OCI-LY3 (cell line): ENCODE measurements around the gene NCOA6.

Experiments used
- H2AFZ ChIP-seq: fragments of 200-600, 300-600 bp; shearing (Covaris generic); 2 replicates; pipeline ENCODE4 v1.6.0; 2014; ENCODE audit warnings: antibody characterized with exemption, low read depth, low read length
- H3K27ac ChIP-seq: fragments of 200-600, 300-600 bp; sonication (generic); 2 replicates; pipeline ENCODE4 v1.5.1; 2014; ENCODE audit warnings: mild to moderate bottlenecking, low read length, moderate library complexity, mixed read lengths
- H3K27me3 ChIP-seq: fragments of 200-600, 300-600 bp; sonication (generic); 2 replicates; pipeline ENCODE4 v1.6.1; 2014; ENCODE audit warnings: low read depth, low read length, mixed read lengths
- H3K36me3 ChIP-seq: fragments of 200-600, 300-600 bp; sonication (generic); replicated peaks from 2 replicates; pipeline ENCODE3; 2014; ENCODE audit warnings: low read depth, low read length, mixed read lengths
- H3K4me1 ChIP-seq: fragments of 300-600, 200-600 bp; sonication (generic); 2 replicates; pipeline ENCODE4 v1.6.1; 2014; ENCODE audit warnings: low read length, mixed read lengths
- H3K4me2 ChIP-seq: fragments of 200-600, 300-600 bp; sonication (generic); 2 replicates; pipeline ENCODE4 v1.6.1; 2014; ENCODE audit warnings: low read length, mixed read lengths
- H3K4me3 ChIP-seq: fragments of 300-600, 200-600 bp; sonication (generic); 2 replicates; pipeline ENCODE4 v1.5.1; 2014; ENCODE audit warnings: antibody characterized with exemption, mild to moderate bottlenecking, low read length, moderate library complexity
- H3K79me2 ChIP-seq: fragments of 300-600, 200-600 bp; shearing (Covaris generic); 2 replicates; pipeline ENCODE4 v1.6.1; 2014; ENCODE audit warnings: mild to moderate bottlenecking, low read length, mixed read lengths
- H3K9ac ChIP-seq: fragments of 300-600, 200-600 bp; shearing (Covaris generic); 2 replicates; pipeline ENCODE4 v1.6.0; 2014; ENCODE audit warnings: mild to moderate bottlenecking, low read length, moderate library complexity
- H3K9me3 ChIP-seq: fragments of 200-600, 300-600 bp; shearing (Covaris generic); 2 replicates; pipeline ENCODE4 v1.6.1; 2014; ENCODE audit warnings: low read length, mixed read lengths; ENCODE audit not compliant: insufficient read depth
- H4K20me1 ChIP-seq: fragments of 200-600, 300-600 bp; sonication (generic); 2 replicates; pipeline ENCODE4 v1.6.1; 2016; ENCODE audit warnings: low read length, mixed read lengths; ENCODE audit not compliant: insufficient read depth
- EZH2phosphoT487 ChIP-seq: fragments of 200-600 bp; shearing (Covaris generic); IDR thresholded peaks from 2 replicates; pipeline ENCODE4 v1.6.1; 2018; ENCODE audit warnings: antibody characterized with exemption, mixed run types, low read depth
- TF ChIP-seq, protein P1 (sequence below): fragments of 200-600, 300-600 bp; sonication (generic); IDR thresholded peaks from 2 replicates; pipeline ENCODE4 v1.5.1; 2014; ENCODE audit warnings: antibody characterized with exemption, low read length, low read depth

NCOA6 gene

DNA sequence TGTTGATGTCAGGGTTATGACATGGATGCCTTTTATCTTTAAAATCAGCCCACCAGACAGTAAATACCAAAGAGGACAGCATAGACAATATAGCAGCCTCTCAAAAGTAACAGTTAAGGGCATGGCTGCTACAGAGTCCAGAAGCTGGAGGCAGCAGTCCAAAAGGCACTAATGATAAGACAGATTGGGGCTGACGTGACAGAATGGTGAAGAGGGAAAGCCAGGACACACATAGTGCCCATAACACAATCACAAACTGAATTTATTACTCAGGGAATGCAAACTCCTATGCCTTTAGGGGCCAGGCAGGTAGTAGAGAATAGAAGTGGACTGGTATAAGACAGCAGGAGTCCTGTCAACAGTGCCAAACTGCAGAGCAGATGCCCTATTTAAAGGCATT lies 80.6 kb downstream of the NCOA6 start:
- Histone ChIP-seq H3K27ac (no peak overlapping the region), H3K27me3 (no peaks in the 10 kb centered on the region), H3K9ac (no peak overlapping the region), H4K20me1 (no peaks in the 10 kb centered on the region), H3K4me1 (no peaks in the 10 kb centered on the region), H3K4me3 (no peak overlapping the region), H2AFZ (no peak overlapping the region), H3K9me3 (no peaks in the 10 kb centered on the region), H3K36me3 (peaks cover 52% of the 10 kb centered on the region), H3K79me2 (no peaks in the 10 kb centered on the region), H3K4me2 (no peak overlapping the region)
- TF ChIP-seq EZH2phosphoT487, result no peak
- TF ChIP-seq, protein P1, sequence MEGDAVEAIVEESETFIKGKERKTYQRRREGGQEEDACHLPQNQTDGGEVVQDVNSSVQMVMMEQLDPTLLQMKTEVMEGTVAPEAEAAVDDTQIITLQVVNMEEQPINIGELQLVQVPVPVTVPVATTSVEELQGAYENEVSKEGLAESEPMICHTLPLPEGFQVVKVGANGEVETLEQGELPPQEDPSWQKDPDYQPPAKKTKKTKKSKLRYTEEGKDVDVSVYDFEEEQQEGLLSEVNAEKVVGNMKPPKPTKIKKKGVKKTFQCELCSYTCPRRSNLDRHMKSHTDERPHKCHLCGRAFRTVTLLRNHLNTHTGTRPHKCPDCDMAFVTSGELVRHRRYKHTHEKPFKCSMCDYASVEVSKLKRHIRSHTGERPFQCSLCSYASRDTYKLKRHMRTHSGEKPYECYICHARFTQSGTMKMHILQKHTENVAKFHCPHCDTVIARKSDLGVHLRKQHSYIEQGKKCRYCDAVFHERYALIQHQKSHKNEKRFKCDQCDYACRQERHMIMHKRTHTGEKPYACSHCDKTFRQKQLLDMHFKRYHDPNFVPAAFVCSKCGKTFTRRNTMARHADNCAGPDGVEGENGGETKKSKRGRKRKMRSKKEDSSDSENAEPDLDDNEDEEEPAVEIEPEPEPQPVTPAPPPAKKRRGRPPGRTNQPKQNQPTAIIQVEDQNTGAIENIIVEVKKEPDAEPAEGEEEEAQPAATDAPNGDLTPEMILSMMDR, result no peak

GRCh38 chr20:34744340-34744739 lies 81.1 kb downstream of the NCOA6 start:
- Histone ChIP-seq H3K79me2 (no peaks in the 10 kb centered on the region), H3K36me3 (peaks cover 46% of the 10 kb centered on the region), H3K4me1 (no peaks in the 10 kb centered on the region), H3K4me2 (no peak overlapping the region), H3K9ac (no peak overlapping the region), H3K27ac (no peak overlapping the region), H4K20me1 (no peaks in the 10 kb centered on the region), H3K9me3 (no peaks in the 10 kb centered on the region), H3K27me3 (no peaks in the 10 kb centered on the region), H3K4me3 (no peak overlapping the region), H2AFZ (no peak overlapping the region)
- TF ChIP-seq, protein P1, result no peak
- TF ChIP-seq EZH2phosphoT487, result no peak

- Histone ChIP-seq H3K4me3 (no peak overlapping the region), H3K4me1 (no peaks in the 10 kb centered on the region), H3K4me2 (no peak overlapping the region), H3K36me3 (peaks cover 43% of the 10 kb centered on the region), H3K9me3 (no peaks in the 10 kb centered on the region), H3K27me3 (no peaks in the 10 kb centered on the region), H2AFZ (no peak overlapping the region), H4K20me1 (no peaks in the 10 kb centered on the region), H3K27ac (no peak overlapping the region), H3K79me2 (no peaks in the 10 kb centered on the region), H3K9ac (no peak overlapping the region)
- TF ChIP-seq, protein P1, result no peak
- TF ChIP-seq EZH2phosphoT487, result no peak
Observed at GRCh38 chr20:34743039-34743438, 82.4 kb downstream of the NCOA6 start.

GRCh38 chr20:34736106-34736735 lies 89.2 kb downstream of the NCOA6 start:
- H3K4me1 ChIP-seq, result no peaks in the 10 kb centered on the region
- no peaks in the 10 kb centered on the region for H3K27me3 ChIP-seq
- H4K20me1 ChIP-seq, result no peaks in the 10 kb centered on the region
- H3K36me3 ChIP-seq, result peaks cover 14% of the 10 kb centered on the region
- H3K27ac ChIP-seq, result no peak overlapping the region
- no peak for TF ChIP-seq EZH2phosphoT487
- TF ChIP-seq, protein P1, result no peak
- no peak overlapping the region for H3K9ac ChIP-seq
- H3K79me2 ChIP-seq, result no peaks in the 10 kb centered on the region
- no peaks in the 10 kb centered on the region for H3K9me3 ChIP-seq
- H2AFZ ChIP-seq, result no peak overlapping the region
- no peak overlapping the region for H3K4me3 ChIP-seq
- H3K4me2 ChIP-seq, result no peak overlapping the region
